ENCODE measurements around the gene GNAI1.

DNA sequence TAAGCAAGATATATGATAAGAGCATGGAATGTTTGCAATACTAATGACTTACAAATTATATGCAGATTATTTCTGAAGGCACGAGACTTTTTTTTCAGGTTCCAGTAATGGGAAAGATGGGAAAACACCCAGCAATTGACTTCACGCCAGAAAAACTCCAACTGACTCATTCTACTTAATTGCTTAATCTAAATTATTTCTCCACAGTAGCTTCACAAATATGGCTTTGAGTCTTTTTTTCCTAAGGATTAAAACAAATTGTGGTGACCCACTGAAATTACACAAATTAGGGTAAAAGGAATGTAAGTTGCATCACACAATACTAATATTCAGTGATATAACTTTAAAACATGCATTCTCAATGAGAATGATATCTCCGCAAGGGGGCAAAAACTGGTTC, 138.7 kb downstream of the GNAI1 start:
- TF ChIP-seq POLR2A (IDR thresholded peaks at IDR 0.05), result no peak
- TF ChIP-seq, protein P1, sequence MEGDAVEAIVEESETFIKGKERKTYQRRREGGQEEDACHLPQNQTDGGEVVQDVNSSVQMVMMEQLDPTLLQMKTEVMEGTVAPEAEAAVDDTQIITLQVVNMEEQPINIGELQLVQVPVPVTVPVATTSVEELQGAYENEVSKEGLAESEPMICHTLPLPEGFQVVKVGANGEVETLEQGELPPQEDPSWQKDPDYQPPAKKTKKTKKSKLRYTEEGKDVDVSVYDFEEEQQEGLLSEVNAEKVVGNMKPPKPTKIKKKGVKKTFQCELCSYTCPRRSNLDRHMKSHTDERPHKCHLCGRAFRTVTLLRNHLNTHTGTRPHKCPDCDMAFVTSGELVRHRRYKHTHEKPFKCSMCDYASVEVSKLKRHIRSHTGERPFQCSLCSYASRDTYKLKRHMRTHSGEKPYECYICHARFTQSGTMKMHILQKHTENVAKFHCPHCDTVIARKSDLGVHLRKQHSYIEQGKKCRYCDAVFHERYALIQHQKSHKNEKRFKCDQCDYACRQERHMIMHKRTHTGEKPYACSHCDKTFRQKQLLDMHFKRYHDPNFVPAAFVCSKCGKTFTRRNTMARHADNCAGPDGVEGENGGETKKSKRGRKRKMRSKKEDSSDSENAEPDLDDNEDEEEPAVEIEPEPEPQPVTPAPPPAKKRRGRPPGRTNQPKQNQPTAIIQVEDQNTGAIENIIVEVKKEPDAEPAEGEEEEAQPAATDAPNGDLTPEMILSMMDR (IDR thresholded peaks at IDR 0.05), result no peak

Measured in right lobe of liver (tissue), 4 donors.